Measurements from ENCODE around the gene AUNIP.
A peak's percentile ranks its signal among the peaks of the same experiment; 100 is the strongest.

AUNIP gene

DNA sequence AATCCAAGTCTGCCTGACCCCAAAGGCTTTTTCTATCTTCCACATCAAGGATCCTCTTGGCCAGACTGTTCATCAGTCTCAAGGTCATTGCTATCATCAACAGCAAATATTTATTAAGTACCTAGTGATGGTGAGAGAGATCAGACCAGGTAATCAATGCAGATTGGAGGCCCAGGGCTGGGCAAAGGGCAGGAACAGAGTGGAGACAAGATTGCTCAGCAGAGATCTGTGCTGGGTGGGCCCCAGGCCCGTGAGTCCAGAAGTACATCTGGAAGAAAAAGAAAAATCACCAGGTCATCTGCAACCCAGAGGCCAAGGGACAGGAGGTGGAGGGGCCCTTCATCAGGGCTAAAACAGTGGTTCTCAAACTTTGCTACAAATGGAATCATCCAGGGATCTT is 26.3 kb upstream of the AUNIP start:
- DNase-seq = no peak

DNA sequence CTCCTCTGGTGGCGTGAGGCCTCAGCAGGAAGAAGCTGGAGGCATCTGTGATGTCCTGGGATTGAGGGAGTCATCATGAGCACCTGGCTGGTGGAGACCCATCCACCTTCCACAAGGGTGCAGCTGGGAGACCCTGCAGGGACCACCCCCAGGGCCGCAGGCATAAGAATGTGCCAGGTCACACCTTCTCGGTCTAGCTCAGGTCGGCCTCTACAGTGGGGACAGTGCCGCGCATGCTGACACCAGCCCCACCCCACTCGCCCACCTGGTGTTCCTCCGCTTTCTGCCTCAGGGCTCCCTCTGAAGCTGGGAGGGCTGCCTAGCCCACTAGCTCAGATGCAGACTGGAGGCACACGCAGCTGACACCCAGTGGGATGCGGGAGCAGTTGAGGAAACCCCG is 22.0 kb upstream of the AUNIP start:
- DNase-seq = no peak

DNA sequence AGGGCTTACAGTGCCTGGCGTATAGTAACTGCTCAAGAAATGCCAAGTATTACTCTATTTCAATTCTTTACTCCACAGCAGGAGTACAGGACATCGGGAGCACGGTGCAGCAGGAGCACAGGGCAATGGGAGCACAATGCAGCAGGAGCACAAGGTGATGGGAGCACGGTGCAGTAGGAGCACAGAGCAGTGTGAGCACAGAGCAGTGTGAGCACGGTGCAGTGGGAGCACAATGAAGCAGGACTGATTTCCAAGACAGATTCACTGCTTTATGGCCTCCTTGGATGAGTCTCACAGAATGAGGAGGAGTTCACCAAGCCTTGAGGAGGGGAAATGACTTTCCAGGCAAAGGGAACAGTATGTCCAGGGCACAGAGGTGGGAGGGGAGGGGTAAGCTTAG is 21.3 kb upstream of the AUNIP start:
- DNase-seq = no peak

DNA sequence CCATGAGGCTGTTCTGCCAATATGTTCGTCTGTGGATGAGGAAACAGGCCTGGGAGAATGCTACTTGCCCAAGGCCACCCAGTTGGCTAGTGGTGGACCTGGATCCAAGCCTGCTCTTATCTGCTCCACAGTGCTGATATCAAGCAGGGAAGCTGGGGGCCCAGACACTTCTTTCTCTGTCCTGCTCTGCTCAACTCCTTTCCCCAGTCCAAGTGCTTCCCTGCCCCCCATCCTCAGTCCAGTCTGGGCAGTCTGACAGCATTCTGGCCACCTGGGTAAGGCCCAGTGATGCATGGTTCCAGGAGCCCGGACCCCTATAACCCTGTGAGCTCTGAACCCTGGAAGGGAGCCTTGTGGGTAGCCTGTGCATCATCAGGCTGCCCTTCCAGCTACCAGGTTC is 20.4 kb upstream of the AUNIP start:
- DNase-seq = no peak

DNA sequence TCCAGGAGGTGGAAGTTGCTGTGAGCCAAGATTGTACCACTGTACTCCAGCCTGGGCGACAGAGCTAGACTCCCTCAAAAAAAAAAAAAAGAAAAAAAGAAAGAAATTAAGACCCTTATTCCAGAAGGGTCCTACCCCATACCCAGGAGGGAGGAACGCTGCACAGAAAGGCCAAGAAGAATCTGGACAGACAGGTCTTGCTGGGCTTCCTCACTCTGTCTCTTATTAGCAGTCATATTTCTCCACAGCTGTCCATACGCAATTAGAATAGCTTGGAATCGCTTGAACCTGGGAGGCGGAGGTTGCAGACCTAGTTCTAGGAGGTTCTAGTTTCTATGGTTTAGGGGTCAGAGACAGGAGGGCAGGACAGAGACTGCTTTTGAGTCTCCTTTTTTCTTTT is 19.4 kb upstream of the AUNIP start:
- DNase-seq = no peak

DNA sequence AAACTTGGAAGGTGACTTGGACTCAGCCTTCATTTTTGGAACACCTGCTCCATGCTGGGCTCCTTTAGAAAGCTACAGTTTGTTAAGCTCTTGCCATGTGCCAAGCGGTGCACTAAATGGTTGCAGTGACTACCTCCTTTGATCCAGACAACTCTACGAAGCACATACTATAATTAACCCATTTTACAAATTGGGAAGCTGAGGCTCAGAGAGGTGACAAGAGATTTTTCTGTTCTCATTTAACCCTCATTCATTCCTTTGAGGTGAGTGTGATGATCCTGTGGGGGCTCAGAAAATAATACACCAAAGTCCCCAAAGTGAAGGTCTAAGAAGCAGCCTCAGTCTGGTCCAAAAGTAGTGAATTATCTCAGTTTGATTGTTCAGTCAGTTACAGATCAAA is 17.9 kb upstream of the AUNIP start:
- no peak for DNase-seq

DNA sequence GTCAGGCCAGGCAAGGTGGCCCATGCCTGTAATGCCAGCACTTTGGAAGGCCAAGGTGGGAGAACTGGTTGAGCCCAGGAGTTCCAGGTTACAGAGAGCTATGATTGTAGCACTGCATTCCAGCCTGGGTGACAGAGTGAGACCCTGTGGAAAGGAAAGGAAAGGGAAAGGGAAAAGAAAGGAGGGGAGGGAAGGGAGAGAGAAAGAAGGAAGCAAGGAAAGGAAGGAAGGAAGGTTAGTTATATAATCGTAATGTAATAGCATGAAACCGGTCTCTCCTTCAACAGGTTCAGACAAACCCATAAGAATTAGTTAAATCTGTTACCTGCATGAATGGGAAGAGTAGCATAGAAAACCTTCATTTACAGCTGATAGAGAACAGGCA is 17.4 kb upstream of the AUNIP start:
- DNase-seq = no peak

DNA sequence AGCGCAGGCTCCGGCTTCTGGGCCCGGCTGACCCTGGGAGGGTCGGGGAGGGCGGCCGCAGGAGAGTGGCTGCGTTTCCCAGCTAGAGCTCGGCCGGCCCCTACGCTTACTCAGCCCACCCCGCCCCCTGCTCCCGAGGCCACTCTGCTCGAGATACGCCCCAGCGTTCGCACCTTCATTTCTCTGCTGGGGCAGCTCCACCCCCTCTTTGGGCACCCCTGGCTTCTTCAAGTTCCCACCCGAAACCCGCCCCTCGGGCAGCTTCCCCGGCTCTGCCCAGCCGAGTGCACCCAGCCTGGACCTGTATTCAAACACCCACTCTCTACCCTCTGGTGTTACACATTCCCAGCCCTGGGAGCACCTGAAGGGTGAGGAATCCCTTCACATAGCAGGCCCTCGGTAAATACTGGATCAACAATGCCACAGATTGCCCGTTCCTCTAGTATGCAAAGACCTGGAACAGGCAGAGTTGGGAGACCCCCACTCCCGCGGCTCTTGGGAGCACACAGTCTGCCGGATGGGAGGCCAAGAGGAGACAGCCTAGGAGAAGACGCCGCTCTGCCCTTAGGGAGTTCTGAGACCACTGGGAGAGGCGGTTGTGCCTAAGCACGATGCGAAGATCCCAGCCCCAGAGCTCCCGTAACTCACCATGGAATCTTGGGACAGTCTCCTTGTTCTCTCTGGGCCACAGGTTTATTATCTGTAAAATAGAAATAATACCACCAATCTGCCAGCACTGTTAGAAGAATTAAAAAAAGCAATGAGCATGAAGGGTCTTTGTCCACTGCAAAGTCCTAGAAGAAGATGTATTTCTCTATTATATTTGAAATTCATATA is 16.8 kb upstream of the AUNIP start:
- DNase-seq = no peak

DNA sequence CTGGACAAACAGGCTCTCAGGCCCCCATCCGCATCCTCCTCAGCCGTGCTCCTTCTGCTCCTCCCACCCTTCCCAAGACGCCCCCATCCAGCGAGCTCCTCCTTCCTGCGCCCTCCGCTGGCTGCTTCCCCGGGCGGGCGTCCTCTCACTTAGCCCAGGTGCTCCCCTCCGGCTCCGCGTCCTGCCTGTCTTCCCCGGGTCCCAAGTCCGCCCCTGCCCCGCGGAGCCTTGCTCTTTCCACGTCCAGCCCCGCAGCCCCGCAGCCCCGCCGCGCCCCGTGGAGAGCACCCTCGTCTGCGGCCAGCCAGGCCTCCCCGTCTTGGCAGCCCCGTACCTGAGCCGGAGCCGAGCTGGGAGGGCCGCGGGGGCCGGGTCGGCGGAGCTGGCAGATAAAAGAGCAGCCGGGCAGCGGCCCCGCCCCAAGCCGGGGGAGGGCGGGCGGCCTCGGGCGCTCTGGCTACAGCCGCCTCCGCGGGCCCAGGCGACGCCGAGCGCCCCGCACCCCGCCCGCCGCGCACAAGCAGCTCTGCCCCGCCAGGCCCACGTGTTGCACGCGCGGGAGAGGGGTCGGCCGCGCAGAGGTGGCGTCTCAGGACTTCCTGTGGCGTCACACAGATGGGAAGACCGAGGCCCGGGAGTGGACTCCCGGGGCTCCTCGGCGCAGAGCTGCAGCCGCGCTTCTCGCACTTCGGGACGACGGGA is 16.0 kb upstream of the AUNIP start, which contains the start of gene PAQR7:
TSS of gene PAQR7 (minus strand) at position 555 of the 702 bp plus-strand sequence. CDS start 11,869 bp downstream, outside the sequence.
- peak; percentile 71 for DNase-seq

DNA sequence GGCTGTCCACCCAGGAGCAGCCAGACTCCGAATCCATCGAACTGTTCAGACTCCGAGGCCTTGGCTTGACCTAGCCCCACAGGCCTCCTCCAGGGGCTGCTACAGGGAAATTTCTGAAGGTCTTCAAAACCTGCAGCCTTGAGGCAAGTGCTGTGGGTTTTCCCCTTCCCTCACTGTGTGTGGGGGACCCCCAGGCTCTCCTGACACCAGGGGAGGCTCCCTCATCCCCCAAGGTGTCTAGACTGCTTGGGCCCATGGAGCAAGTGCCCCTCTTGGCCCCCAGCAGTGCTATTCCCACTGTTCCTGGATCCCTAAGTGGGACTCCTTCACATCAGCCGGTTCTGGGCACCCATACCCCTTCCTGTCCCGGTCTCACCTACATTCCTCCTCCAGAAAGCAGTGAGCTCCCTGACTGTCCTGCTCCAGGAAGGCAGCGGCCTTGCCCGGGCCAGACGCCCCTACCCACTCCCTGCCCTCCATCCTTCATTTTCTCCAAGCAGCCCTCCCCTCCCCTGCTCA is 15.4 kb upstream of the AUNIP start:
- DNase-seq = no peak

DNA sequence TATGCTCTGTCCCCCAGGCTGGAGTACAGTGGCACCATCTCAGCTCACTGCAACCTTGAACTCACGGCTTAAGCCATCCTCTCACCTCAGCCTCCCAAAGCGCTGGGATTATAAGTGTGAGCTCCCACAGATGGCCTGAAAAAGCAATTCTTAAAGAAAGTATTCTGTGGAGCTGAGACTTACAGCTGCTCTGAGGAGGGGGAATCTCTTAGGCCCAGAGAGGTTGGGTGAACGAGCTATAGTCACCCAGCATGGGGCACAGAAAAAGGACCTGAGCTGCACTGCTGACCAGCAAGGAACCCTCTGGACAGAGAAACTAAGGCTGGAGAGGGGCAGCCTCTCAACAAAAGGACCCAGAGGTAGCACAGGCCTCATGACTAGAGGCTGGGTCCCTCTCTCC is 15.0 kb upstream of the AUNIP start:
- no peak for DNase-seq

DNA sequence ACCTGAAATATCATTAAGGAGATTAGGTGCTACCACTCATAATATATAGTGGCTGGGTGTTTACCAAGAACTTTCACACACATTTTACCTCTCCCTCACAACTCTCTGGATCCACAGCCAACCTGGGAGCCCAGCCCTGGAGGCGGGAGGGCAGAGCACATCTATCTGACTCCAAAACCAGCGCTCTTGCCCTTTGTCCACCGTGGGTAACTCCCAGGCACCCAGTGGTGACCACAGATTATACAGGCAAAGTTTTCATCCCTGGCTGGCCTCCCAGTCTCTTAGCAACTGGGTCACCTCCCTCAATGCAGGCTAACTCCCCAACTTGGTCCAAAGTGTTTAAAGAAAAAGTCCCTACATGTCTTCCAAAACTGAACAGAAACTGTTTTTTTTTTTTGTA is 13.9 kb upstream of the AUNIP start:
- DNase-seq = no peak

DNA sequence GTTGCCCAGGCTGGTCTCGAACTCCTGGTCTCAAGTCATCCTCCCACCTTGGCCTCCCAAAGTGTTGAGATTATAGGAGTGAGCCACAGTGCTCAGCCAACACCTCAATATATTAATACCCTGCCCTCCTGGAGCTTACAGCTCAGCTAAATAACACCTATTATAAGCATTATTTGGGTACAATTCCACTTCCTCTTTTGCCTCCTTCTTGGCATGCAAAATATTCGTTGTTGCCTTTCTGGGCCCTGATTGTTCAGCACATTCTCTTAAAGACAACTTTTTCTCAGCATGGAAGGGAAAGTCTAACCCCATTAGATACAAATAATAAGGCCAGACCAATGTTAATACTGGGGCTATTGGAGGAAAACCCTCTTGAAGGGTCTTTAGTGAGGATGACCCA is 13.5 kb upstream of the AUNIP start:
- DNase-seq = no peak

DNA sequence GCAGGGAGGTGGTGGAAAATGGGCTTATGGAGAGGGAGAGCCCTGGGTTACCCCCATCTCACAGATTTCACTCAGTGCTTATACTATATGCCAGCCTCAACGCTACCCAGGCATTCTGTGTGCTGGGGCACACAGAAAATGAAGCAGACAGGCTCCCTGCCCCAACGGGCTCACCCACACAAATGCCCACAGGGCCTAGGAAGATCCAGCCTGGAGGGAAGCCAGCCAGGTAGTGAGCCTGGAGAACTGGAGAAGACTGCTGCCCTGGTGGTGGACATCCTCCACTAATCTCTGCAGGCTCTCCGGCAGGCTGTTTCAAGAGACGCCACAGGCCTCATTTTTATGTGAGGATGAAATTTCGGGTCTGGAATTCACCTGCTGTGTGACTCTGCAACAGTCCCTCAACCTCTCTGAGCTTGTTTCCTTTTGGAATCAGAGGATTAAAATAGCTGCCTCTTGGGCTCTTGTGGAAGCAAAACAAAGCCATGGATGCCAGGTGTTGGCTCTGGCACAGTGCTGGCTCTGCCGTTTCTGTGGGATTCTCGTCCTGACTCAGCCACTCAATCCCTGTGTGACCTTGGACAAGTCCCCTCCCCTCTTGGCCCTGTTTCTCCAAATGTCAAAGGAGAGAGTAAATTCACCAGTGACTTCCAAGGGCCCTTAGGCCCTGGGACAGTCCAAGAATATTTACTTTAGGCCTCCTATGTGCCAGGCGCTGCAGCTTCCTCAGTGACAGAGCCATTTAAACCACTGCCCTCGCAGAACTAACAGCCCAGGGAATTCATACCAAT is 12.6 kb upstream of the AUNIP start:
- no peak for DNase-seq

DNA sequence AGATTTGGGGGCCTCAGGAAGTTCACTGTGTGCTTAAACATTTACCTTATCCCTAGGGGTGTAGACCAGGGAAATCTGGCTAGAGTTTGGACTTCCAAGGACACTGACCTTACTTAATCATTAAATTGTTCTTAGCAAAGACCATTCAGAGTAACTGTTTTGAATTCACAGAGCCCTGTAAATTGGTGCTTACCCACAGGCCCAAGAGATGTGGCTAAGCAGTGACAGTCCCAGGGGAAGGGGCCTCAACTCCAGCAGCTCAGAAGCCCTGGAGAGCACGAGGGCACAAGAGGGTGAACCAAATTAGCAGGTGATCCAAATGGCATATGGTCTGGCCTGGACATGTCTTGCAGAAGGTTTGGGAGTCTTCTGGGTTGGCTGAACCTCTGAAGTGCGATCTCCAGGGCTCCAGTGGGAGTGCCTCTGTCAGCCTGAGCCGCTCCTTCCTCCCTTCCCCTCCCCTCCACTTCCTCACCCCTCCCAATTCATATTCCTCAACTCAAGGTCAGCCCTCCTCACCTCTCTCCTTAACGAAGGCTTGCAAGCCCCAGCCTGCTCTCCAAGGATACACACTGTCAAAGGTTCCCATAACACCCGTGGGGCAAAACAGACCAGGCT is 11.9 kb upstream of the AUNIP start:
- DNase-seq = no peak

DNA sequence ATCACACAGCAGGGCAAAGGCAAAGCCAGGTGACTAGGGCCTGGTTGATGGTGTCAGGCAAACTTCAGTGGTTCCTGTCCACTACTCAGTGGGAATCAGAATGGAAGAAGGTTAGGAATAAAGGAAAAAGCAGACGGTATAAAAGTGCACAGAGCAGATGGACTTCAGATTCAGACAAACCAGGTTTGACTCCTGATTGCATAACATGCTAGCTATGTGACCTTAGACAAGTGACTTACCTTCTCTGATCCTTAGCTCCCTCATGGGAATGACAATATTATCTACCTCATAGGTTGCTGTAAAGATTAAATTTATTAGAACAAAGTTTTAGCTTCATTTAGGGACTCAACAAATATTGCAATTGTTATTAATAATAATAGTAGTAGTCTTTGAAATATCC is 11.4 kb upstream of the AUNIP start:
- DNase-seq = no peak

DNA sequence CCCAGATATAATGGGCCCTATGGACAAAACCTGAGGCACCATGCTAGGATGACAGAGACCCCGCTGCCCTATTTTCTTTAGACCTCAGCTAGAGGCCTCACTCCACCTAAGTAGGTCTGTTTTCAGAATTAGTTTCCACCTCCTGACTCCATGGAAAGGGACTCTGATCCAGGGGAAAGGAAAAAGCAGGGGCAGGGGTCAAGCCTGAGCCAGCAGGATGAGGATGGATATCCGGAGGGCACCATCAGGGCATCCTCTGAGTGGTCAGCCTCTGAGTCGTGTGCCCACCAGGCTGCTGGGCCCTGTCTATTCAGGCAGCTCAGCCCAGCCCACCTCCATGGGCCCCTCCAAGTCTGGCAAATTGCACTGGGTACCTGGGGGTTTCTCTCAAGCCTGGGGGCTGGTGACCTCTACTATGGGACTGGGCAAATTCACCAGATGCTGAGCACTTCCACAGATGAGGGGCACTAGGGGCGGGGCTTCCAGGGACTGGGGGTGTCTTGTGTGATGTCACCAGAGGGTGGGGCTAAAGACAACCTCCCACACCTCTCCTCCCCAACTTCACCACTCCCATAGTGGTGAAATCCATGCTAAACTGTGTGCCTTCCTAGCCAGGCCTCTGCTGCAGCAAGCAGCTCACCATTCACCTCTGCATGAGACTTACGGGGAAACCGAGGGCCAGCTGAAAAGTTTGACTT is 10.8 kb upstream of the AUNIP start:
- DNase-seq = no peak

DNA sequence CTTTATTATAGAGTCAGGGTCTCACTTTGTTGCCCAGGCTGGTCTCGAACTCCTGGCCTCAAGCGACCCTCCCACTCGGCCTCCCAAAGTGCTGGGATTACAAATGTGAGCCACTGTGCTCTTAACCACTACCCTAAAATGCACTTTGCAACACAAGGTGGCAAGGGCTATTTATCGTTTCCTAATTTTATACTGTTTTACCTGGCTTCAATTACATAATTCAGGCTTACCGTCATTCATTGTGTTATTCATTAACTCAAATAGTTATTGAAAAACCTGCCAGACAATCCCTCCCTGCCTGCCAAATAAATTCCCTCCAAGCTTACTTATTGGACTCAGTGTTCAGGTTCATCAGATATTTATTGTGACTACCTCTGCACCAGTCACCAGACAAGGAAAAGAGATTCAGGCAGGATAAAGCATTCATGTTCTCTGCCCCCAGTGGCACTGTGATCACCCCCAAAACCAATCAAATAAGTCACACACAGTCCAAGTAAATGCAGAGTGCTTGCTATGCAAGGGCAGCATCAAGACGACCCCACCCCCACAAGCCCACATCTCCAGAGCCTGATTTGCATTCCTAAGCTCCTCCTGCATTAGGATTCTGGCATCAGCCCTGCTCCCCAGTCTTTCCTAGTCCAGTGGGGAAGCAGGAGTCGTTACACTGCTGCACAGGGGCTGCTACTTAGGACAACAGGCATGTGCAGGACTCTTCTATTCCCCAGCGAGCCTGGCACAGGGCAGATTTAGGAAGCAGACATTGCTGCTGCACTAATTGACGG is 8.1 kb upstream of the AUNIP start:
- no peak for DNase-seq

DNA sequence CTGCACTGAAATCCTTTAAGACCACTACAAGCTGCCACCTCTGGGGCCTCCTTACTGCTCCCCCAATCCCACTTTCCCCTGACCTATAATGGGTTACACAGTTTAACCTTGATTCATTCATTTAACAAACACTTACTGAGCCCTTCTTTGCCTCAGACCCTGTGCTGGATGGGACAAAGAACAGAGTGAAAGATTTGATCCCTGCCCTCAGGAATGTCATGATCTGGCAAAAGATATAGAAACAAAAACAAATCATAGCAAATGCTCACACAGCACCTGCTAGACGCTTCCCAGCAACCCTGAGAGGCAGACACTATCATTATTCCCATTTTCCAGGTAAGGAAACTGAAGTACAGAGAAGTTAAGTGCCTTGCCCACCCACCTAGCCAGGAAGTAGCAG is 7.0 kb upstream of the AUNIP start:
- no peak for DNase-seq

DNA sequence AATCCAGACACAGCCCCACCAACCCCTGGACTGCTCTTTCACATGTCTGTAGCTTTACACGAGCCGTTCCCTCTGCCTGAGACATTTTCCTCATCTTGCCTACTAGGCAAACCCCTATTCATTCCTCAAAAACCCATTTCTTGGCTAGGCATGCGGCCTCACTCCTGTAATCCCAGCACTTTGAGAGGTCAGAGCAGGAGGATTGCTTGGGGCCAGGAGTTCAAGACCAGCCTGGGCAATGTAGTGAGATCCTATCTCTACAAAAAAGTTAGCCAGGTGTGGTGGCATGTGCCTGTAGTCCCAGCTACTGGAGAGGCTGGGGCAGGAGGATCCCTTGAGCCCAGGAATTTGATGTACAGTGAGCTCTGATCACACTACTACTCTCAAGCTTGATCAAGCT is 5.2 kb upstream of the AUNIP start:
- no peak for DNase-seq

DNA sequence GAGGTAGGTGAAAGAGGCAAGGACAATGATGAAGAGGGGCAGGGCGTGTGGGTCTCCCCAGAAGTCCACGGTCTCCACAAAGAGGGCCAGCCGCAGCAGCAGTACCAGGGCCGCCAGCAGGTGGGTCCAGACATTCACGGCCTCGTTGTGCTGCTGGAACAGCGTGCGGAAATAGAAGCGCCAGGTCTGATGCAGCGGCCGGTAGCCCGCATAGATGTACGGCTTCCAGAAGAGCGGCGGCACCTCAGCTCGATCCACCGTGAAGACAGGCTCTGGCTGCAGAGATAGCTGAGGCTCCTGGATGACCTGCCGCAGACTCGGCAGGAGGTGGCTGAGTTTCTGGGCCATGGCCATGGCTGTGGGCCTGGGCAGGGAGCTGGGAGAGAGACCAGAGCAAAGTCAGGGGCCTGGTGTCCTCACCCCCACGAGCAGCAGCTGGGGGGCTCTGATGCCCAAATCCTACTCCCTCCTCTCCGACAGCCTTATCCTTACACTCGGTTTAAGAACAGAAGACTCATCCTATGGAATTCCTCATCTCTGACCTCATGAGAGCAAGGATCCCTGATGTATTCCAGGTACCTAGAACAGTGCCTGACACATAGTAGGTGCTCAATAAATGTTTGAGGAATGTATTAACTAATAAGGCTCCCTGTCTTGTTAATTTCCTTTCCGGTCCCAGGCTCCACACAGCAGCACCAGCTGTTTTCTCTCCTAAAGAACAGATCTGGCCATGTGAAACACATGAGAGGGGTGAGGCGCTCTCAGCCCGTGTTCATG is 4.4 kb upstream of the AUNIP start:
- no peak for DNase-seq

All from activated naive CD4-positive, alpha-beta T cell treated with anti-CD3 and anti-CD28 coated beads, Interleukin-2, amount 50 U/mL, for 16 hours (primary cell).